Endothelial cell of umbilical vein (primary cell): ENCODE data around the gene COQ5.
A peak's percentile ranks its signal among the peaks of the same experiment; 100 is the strongest.

Experiments used
- CTCF ChIP-seq, 2 donors: IDR thresholded peaks; 1 replicate in 1 of 2; 2 replicates in 1 of 2; pipeline ENCODE4 v1.5.1; 2011; ENCODE audit warnings: low read length in 2 of 2, mild to moderate bottlenecking in 2 of 2, moderate library complexity in 2 of 2, control low read depth in 1 of 2, inconsistent platforms in 1 of 2, low read depth in 1 of 2; ENCODE audit not compliant: insufficient read depth in 1 of 2; ENCODE audit errors: extremely low read depth in 1 of 2
- EZH2 ChIP-seq: IDR thresholded peaks from 2 replicates; pipeline ENCODE4 v1.6.1; 2012; ENCODE audit warnings: borderline replicate concordance, low read depth, mild to moderate bottlenecking, moderate library complexity, low read length, inconsistent platforms; ENCODE audit not compliant: severe bottlenecking
- FOS ChIP-seq: IDR thresholded peaks from 2 replicates; pipeline ENCODE4 v1.6.1; 2011; ENCODE audit warnings: mild to moderate bottlenecking, low read length, moderate library complexity, borderline replicate concordance; ENCODE audit not compliant: insufficient read depth
- POLR2A ChIP-seq: IDR thresholded peaks from 2 replicates; pipeline ENCODE4 v1.6.1; 2012; ENCODE audit warnings: low read depth, mild to moderate bottlenecking, control low read depth, low read length
- POLR2AphosphoS5 ChIP-seq: IDR thresholded peaks from 2 replicates; pipeline ENCODE4 v1.6.1; 2012; ENCODE audit warnings: low read depth, mild to moderate bottlenecking, control low read depth, low read length, moderate library complexity; ENCODE audit not compliant: insufficient read depth

- TF ChIP-seq POLR2AphosphoS5 (no peak), EZH2 (no peak), POLR2A (peak; percentile 51), CTCF (IDR thresholded peaks at IDR 0.05; ENCODE audit: extremely low read depth in 1 of 2, insufficient read depth in 1 of 2, low read depth in 1 of 2, low read length in 2 of 2) (no peak), FOS (no peak)
Measured at GRCh38 chr12:120498870-120499515, 30.0 kb downstream of the COQ5 start.
